SK-N-MC (cell line): Measurements from ENCODE around the gene NDUFAB1.
A peak's percentile ranks its signal among the peaks of the same experiment; 100 is the strongest.
"Not testable (repeated sequence)": the region's sequence is repeated elsewhere in the genome, so short reads cannot be mapped to it uniquely, and the experiment has no call there.

Experiments
- DNase-seq: peaks from one replicate; pipeline ENCODE4 v3.0.0-alpha.2; 2011; ENCODE audit warnings: low read depth, low spot score
- H3K27ac ChIP-seq: fragments of 200-600 bp; sonication (generic); 2 replicates; pipeline ENCODE4 v1.5.1; 2016; ENCODE audit warnings: mixed run types
- H3K36me3 ChIP-seq: fragments of 200-600 bp; sonication (generic); 2 replicates; pipeline ENCODE4 v1.6.1; 2017; ENCODE audit warnings: antibody characterized with exemption, low read length, mixed read lengths; ENCODE audit not compliant: insufficient read depth
- H3K4me3 ChIP-seq: fragments of 200-600 bp; sonication (generic); 2 replicates; pipeline ENCODE4 v1.5.1; 2016
- H3K9ac ChIP-seq: fragments of 200-600 bp; sonication (generic); 2 replicates; pipeline ENCODE4 v1.8.0; 2017; ENCODE audit warnings: mixed run types, mixed read lengths; ENCODE audit not compliant: insufficient read length
- H3K9me3 ChIP-seq: fragments of 200-600 bp; sonication (generic); 2 replicates; pipeline ENCODE4 v1.6.1; 2017; ENCODE audit warnings: low read depth, mild to moderate bottlenecking, antibody characterized with exemption, low read length, moderate library complexity, mixed read lengths
- EZH2 ChIP-seq: fragments of 200-600 bp; sonication (generic); IDR thresholded peaks from one replicate; pipeline ENCODE4 v1.6.1; 2017; ENCODE audit warnings: antibody characterized with exemption
- FOXP2 ChIP-seq: optimal IDR thresholded peaks from 2 replicates; pipeline ENCODE3; 2011; ENCODE audit warnings: mild to moderate bottlenecking, moderate library complexity; ENCODE audit not compliant: insufficient read depth; ENCODE audit errors: extremely low read length, control extremely low read depth
- POLR2AphosphoS5 ChIP-seq: IDR thresholded peaks from 2 replicates; pipeline ENCODE4 v1.6.1; 2012; ENCODE audit warnings: mild to moderate bottlenecking, low read depth, low read length, borderline replicate concordance

Gene NDUFAB1

GRCh38 chr16:23594186-23594585 lies 1.9 kb downstream of the NDUFAB1 start:
- no peak for DNase-seq
- no peak for TF ChIP-seq EZH2
- no peak for TF ChIP-seq FOXP2
- TF ChIP-seq POLR2AphosphoS5 = no peak
- Histone ChIP-seq H3K9me3 (no peaks in the 10 kb centered on the region), H3K9ac (no peak overlapping the region), H3K4me3 (0 out of 2 replicates have a peak overlapping the region, but pooled peaks have one; percentile 97), H3K36me3 (peaks cover 47% of the 10 kb centered on the region), H3K27ac (no peak overlapping the region)

DNA sequence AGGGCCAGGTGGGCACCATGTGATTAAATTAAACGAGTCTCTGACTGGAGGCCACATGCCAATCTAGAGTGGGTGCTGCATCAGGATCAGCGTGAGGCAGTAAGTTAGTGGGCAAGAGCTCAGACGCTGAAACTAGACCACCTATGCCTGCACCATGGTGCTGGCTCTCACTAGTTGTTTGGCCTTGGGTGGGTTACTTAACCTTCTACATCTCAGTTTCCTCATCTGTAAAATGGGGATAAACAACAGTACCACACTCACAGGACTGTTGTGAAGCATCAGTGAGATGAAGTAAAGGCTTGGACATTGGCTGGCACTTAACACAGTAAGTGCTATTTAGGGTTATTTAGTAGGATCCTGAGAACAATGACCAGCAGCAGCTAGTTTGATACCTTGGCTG lies 5.9 kb downstream of the NDUFAB1 start:
- Histone ChIP-seq H3K36me3 (peaks cover 82% of the 10 kb centered on the region), H3K9ac (no peak overlapping the region), H3K27ac (no peak overlapping the region), H3K4me3 (no peak overlapping the region), H3K9me3 (no peaks in the 10 kb centered on the region)
- no peak for TF ChIP-seq POLR2AphosphoS5
- TF ChIP-seq FOXP2 = no peak
- TF ChIP-seq EZH2 = no peak
- no peak for DNase-seq

GRCh38 chr16:23587726-23588125 lies 8.4 kb downstream of the NDUFAB1 start:
- TF ChIP-seq POLR2AphosphoS5 = no peak
- no peak for TF ChIP-seq EZH2
- TF ChIP-seq FOXP2 = no peak
- no peak overlapping the region for H3K4me3 ChIP-seq
- H3K9me3 ChIP-seq = no peaks in the 10 kb centered on the region
- H3K9ac ChIP-seq = no peak overlapping the region
- H3K36me3 ChIP-seq = peaks cover 80% of the 10 kb centered on the region
- no peak overlapping the region for H3K27ac ChIP-seq
- no peak for DNase-seq

GRCh38 chr16:23584186-23585076 lies 11.7 kb downstream of the NDUFAB1 start:
- Histone ChIP-seq H3K4me3 (no peak overlapping the region), H3K36me3 (peaks cover 73% of the 10 kb centered on the region), H3K9me3 (no peaks in the 10 kb centered on the region), H3K9ac (no peak overlapping the region), H3K27ac (no peak overlapping the region)
- DNase-seq = no peak
- TF ChIP-seq FOXP2 (no peak), EZH2 (no peak), POLR2AphosphoS5 (no peak)

DNA sequence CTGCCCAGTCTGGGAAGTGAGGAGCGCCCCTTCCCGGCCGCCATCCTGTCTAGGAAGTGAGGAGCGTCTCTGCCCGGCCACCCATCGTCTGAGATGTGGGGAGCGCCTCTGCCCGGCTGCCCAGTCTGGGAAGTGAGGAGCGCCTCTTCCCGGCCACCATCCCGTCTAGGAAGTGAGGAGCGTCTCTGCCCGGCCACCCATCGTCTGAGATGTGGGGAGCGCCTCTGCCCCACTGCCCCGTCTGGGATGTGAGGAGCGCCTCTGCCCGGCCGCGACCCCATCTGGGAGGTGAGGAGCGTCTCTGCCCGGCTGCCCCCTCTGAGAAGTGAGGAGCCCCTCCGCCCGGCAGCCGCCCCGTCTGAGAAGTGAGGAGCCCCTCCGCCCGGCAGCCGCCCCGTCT lies 12.8 kb downstream of the NDUFAB1 start:
- not testable (repeated sequence) for H3K27ac ChIP-seq, DNase-seq, H3K9ac ChIP-seq, H3K9me3 ChIP-seq, H3K4me3 ChIP-seq
- H3K36me3 ChIP-seq = peaks cover 72% of the 10 kb centered on the region

DNA sequence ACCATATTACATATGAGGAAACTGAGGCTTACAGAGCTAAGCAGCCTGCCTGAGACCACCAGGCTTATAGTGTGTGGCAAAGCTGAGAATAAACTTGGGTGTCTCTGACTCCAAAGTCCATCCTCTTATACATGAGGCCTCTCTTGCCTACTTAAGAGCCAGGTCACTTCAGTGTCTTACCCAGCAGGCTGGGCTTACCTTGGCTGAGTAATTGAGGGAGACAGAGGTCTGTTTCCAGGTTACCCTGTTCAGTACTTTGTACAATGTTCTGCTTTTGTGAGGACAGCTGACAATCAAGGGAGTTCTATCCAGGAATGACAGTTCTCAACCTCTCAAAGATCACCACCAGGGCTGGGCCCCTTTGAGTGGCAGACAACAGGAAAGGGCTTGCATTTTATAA lies 14.4 kb downstream of the NDUFAB1 start:
- Histone ChIP-seq H3K27ac (no peak overlapping the region), H3K9me3 (no peaks in the 10 kb centered on the region), H3K9ac (no peak overlapping the region), H3K4me3 (no peak overlapping the region), H3K36me3 (peaks cover 62% of the 10 kb centered on the region)
- TF ChIP-seq POLR2AphosphoS5 = no peak
- TF ChIP-seq EZH2 = no peak
- no peak for TF ChIP-seq FOXP2
- DNase-seq = no peak

GRCh38 chr16:23580391-23580790 lies 15.7 kb downstream of the NDUFAB1 start:
- no peak for DNase-seq
- H3K27ac ChIP-seq = peak overlapping the region; percentile 55; the same call in 1 of the 2 replicates
- H3K36me3 ChIP-seq = peaks cover 52% of the 10 kb centered on the region
- no peaks in the 10 kb centered on the region for H3K9me3 ChIP-seq
- no peak overlapping the region for H3K9ac ChIP-seq
- H3K4me3 ChIP-seq = no peak overlapping the region
- no peak for TF ChIP-seq EZH2
- no peak for TF ChIP-seq POLR2AphosphoS5
- no peak for TF ChIP-seq FOXP2

- DNase-seq = no peak
- no peak overlapping the region for H3K9ac ChIP-seq
- no peaks in the 10 kb centered on the region for H3K9me3 ChIP-seq
- TF ChIP-seq FOXP2 = no peak
- no peak for TF ChIP-seq POLR2AphosphoS5
- no peak for TF ChIP-seq EZH2
- no peak overlapping the region for H3K27ac ChIP-seq
- H3K36me3 ChIP-seq = peaks cover 45% of the 10 kb centered on the region
- no peak overlapping the region for H3K4me3 ChIP-seq
Measured at GRCh38 chr16:23579371-23579770, 16.7 kb downstream of the NDUFAB1 start.

DNA sequence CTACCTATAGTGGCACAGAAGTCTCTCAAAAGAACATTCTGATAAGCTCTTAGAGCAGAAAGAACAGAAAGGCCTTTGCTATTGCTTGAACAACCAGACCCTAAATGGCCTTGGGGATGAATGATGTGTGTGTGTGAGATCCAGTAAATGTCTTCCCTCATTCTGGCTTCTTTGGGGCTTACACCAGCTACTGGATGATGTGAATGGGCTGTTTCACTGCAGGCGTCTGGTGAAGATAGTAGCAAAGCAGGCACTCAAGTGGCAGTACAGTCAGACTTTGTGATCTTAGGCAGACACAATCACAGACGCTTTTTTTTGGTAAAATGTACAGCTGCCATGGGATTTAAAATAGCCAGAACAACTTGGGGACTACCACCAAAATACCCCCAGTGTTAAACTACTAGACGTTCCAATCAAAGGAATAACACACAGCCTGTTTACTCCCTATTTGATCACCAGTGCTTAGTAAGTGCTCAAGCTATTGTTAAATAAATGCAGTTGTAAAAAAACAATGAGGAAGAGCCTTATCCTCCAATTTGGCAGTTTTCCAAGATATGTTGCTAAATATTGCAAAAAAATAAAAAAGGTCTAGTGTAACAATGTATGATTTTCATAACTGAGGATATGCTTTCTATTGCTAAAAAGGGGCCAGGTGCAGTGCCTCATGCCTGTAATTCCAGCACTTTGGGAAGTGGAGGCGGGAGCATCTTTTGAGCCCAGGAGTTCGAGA lies 17.9 kb downstream of the NDUFAB1 start:
- Histone ChIP-seq H3K36me3 (peaks cover 51% of the 10 kb centered on the region), H3K27ac (peak overlapping the region; percentile 68), H3K9ac (no peak overlapping the region), H3K4me3 (no peak overlapping the region), H3K9me3 (no peaks in the 10 kb centered on the region)
- no peak for DNase-seq
- TF ChIP-seq FOXP2 (no peak), POLR2AphosphoS5 (no peak; the same call in 1 of the 2 replicates), EZH2 (no peak)
